OCI-LY1 (cell line): Measurements from ENCODE around the gene OXNAD1.
"Not testable (repeated sequence)": the region's sequence is repeated elsewhere in the genome, so short reads cannot be mapped to it uniquely, and the experiment has no call there.

Source experiments
- H2AFZ ChIP-seq: fragments of 200-600 bp; sonication (generic), shearing (Covaris generic); 2 replicates; pipeline ENCODE4 v1.6.0; 2014; ENCODE audit warnings: antibody characterized with exemption, mild to moderate bottlenecking, low read length
- H3F3A ChIP-seq: fragments of 200-600 bp; sonication (generic), shearing (Covaris generic); 2 replicates; pipeline ENCODE4 v1.6.0; 2014; ENCODE audit warnings: mild to moderate bottlenecking, antibody characterized with exemption, low read length, moderate library complexity; ENCODE audit not compliant: insufficient read depth
- H3K27ac ChIP-seq: fragments of 200-600 bp; sonication (generic); 2 replicates; pipeline ENCODE4 v1.5.1; 2014; ENCODE audit warnings: low read length, mixed run types, mild to moderate bottlenecking, low read depth; ENCODE audit not compliant: poor library complexity, severe bottlenecking
- H3K27me3 ChIP-seq: fragments of 200-600 bp; sonication (generic); 2 replicates; pipeline ENCODE4 v1.6.0; 2014; ENCODE audit warnings: antibody characterized with exemption, mild to moderate bottlenecking, low read length, moderate library complexity; ENCODE audit not compliant: insufficient read depth
- H3K36me3 ChIP-seq: fragments of 200-600 bp; sonication (generic); 2 replicates; pipeline ENCODE4 v1.6.1; 2014; ENCODE audit warnings: mild to moderate bottlenecking, antibody characterized with exemption, low read length, moderate library complexity, mixed read lengths; ENCODE audit not compliant: insufficient read depth
- H3K4me1 ChIP-seq: fragments of 200-600 bp; sonication (generic); 2 replicates; pipeline ENCODE4 v1.5.1; 2014; ENCODE audit warnings: mild to moderate bottlenecking, low read length, moderate library complexity; ENCODE audit not compliant: insufficient read depth, severe bottlenecking
- H3K4me2 ChIP-seq: fragments of 200-600 bp; sonication (generic), shearing (Covaris generic); 2 replicates; pipeline ENCODE4 v1.6.1; 2014; ENCODE audit warnings: low read length
- H3K4me3 ChIP-seq: fragments of 200-600 bp; sonication (generic); 2 replicates; pipeline ENCODE4 v1.5.1; 2014; ENCODE audit warnings: low read length, low read depth, mild to moderate bottlenecking, mixed read lengths; ENCODE audit not compliant: poor library complexity, severe bottlenecking
- H3K79me2 ChIP-seq: fragments of 200-600 bp; shearing (Covaris generic); 2 replicates; pipeline ENCODE4 v1.6.1; 2016; ENCODE audit warnings: mixed run types, low read length, mixed read lengths; ENCODE audit not compliant: insufficient read depth
- H3K9ac ChIP-seq: fragments of 200-600 bp; sonication (generic), shearing (Covaris generic); 2 replicates; pipeline ENCODE4 v1.6.1; 2014; ENCODE audit warnings: mild to moderate bottlenecking, low read length, mixed read lengths
- H3K9me2 ChIP-seq: fragments of 200-600 bp; sonication (generic), shearing (Covaris generic); 2 replicates; pipeline ENCODE4 v1.6.1; 2014; ENCODE audit warnings: low read depth, mild to moderate bottlenecking, low read length, mixed read lengths
- H3K9me3 ChIP-seq: fragments of 200-600 bp; shearing (Covaris generic); 2 replicates; pipeline ENCODE4 v1.6.1; 2014; ENCODE audit warnings: low read length, mixed read lengths
- H4K20me1 ChIP-seq: fragments of 200-600 bp; sonication (generic), shearing (Covaris generic); 2 replicates; pipeline ENCODE4 v1.6.0; 2016; ENCODE audit warnings: mild to moderate bottlenecking, low read length; ENCODE audit not compliant: insufficient read depth
- CTCF ChIP-seq: fragments of 200-600 bp; sonication (generic), shearing (Covaris generic); IDR thresholded peaks from 2 replicates; pipeline ENCODE4 v1.5.1; 2017; ENCODE audit warnings: mild to moderate bottlenecking, antibody characterized with exemption, low read length, moderate library complexity, mixed read lengths
- EZH2 ChIP-seq: fragments of 200-600 bp; sonication (generic), shearing (Covaris generic); IDR thresholded peaks from 2 replicates; pipeline ENCODE4 v1.8.0; 2017; ENCODE audit warnings: borderline replicate concordance, mixed run types, mild to moderate bottlenecking, antibody characterized with exemption, low read length, moderate library complexity, mixed read lengths

OXNAD1 gene

GRCh38 chr3:16308727-16309126 lies 43.7 kb downstream of the OXNAD1 start:
- H4K20me1 ChIP-seq, result no peaks in the 10 kb centered on the region

GRCh38 chr3:16309558-16309957 lies 44.5 kb downstream of the OXNAD1 start:
- Histone ChIP-seq H3K4me3 (no peak overlapping the region), H2AFZ (no peak overlapping the region), H3F3A (peaks cover 3% of the 10 kb centered on the region; the same call in 1 of the 2 replicates), H3K79me2 (no peaks in the 10 kb centered on the region), H3K27ac (no peak overlapping the region), H3K4me1 (no peaks in the 10 kb centered on the region), H3K36me3 (peaks cover 52% of the 10 kb centered on the region), H3K9me2 (no peaks in the 10 kb centered on the region), H3K27me3 (no peaks in the 10 kb centered on the region), H3K9ac (no peak overlapping the region), H3K4me2 (no peak overlapping the region), H4K20me1 (no peaks in the 10 kb centered on the region), H3K9me3 (no peaks in the 10 kb centered on the region)
- TF ChIP-seq EZH2, result no peak
- no peak for TF ChIP-seq CTCF

More at GRCh38 chr3:16308727-16309126, 43.7 kb downstream of the OXNAD1 start:
- Histone ChIP-seq H3K4me1 (no peaks in the 10 kb centered on the region), H3F3A (peaks cover 3% of the 10 kb centered on the region; the same call in 1 of the 2 replicates), H3K9me3 (no peaks in the 10 kb centered on the region), H3K27me3 (no peaks in the 10 kb centered on the region), H3K4me3 (no peak overlapping the region), H2AFZ (no peak overlapping the region), H3K36me3 (peaks cover 44% of the 10 kb centered on the region; the same call in 1 of the 2 replicates), H3K27ac (no peak overlapping the region), H3K4me2 (no peak overlapping the region), H3K9me2 (no peaks in the 10 kb centered on the region), H3K79me2 (no peaks in the 10 kb centered on the region), H3K9ac (no peak overlapping the region)
- TF ChIP-seq EZH2 (no peak), CTCF (no peak)

- H3K27ac ChIP-seq, H2AFZ ChIP-seq, H3F3A ChIP-seq, H3K9me3 ChIP-seq, H3K79me2 ChIP-seq, H3K9me2 ChIP-seq, H3K4me1 ChIP-seq, H3K9ac ChIP-seq, H4K20me1 ChIP-seq, H3K27me3 ChIP-seq, H3K4me3 ChIP-seq, H3K4me2 ChIP-seq: not testable (repeated sequence)
- peaks cover 59% of the 10 kb centered on the region for H3K36me3 ChIP-seq
These were observed 45.5 kb downstream of the OXNAD1 start for GRCh38 chr3:16310486-16310885.

- H3K4me2 ChIP-seq, result no peak overlapping the region
- H2AFZ ChIP-seq, result no peak overlapping the region
- no peak overlapping the region for H3K9ac ChIP-seq
- no peaks in the 10 kb centered on the region for H3K4me1 ChIP-seq
- no peak overlapping the region for H3K4me3 ChIP-seq
- no peaks in the 10 kb centered on the region for H3K27me3 ChIP-seq
- peak overlapping the region; percentile 45 for H3K27ac ChIP-seq
- peaks cover 3% of the 10 kb centered on the region; the same call in 1 of the 2 replicates for H3F3A ChIP-seq
- no peaks in the 10 kb centered on the region for H4K20me1 ChIP-seq
- no peaks in the 10 kb centered on the region for H3K9me3 ChIP-seq
- H3K9me2 ChIP-seq, result no peaks in the 10 kb centered on the region
- no peaks in the 10 kb centered on the region for H3K79me2 ChIP-seq
- H3K36me3 ChIP-seq, result peaks cover 66% of the 10 kb centered on the region
- TF ChIP-seq EZH2 (no peak), CTCF (no peak)
These were observed 47.0 kb downstream of the OXNAD1 start for GRCh38 chr3:16311960-16312451.
